Measurements from ENCODE around the gene TBC1D22B.

The TBC1D22B gene

GRCh38 chr6:37317312-37318038 is 59.9 kb downstream of the TBC1D22B start:
- TF ChIP-seq CTCF (IDR thresholded peaks at IDR 0.05; ENCODE audit: low read depth, low read length), result no peak
- no peak overlapping the region for H3K4me3 ChIP-seq (ENCODE audit: low read depth, low read length)

- no peak for TF ChIP-seq CTCF (IDR thresholded peaks at IDR 0.05; ENCODE audit: low read depth, low read length)
- no peak overlapping the region for H3K4me3 ChIP-seq (ENCODE audit: low read depth, low read length)
Measured at GRCh38 chr6:37319156-37319555, 61.6 kb downstream of the TBC1D22B start.

- TF ChIP-seq CTCF (IDR thresholded peaks at IDR 0.05; ENCODE audit: low read depth, low read length), result no peak
- H3K4me3 ChIP-seq (ENCODE audit: low read depth, low read length), result no peak overlapping the region
Measured at GRCh38 chr6:37319856-37320480, 62.4 kb downstream of the TBC1D22B start.

GRCh38 chr6:37320646-37321045 is 63.1 kb downstream of the TBC1D22B start:
- H3K4me3 ChIP-seq (ENCODE audit: low read depth, low read length), result no peak overlapping the region
- no peak for TF ChIP-seq CTCF (IDR thresholded peaks at IDR 0.05; ENCODE audit: low read depth, low read length)

- TF ChIP-seq CTCF (IDR thresholded peaks at IDR 0.05; ENCODE audit: low read depth, low read length), result no peak
- H3K4me3 ChIP-seq (ENCODE audit: low read depth, low read length), result no peak overlapping the region
Measured at GRCh38 chr6:37321101-37321500, 63.5 kb downstream of the TBC1D22B start.

GRCh38 chr6:37321516-37322415 is 64.2 kb downstream of the TBC1D22B start:
- no peak overlapping the region for H3K4me3 ChIP-seq (ENCODE audit: low read depth, low read length)
- TF ChIP-seq CTCF (IDR thresholded peaks at IDR 0.05; ENCODE audit: low read depth, low read length), result no peak
